ENCODE data around the gene ERBB4.

ERBB4 gene

GRCh38 chr2:211900000-211900399, 638.6 kb downstream of the ERBB4 start:
- no peak for DNase-seq (ENCODE audit: low read depth)

GRCh38 chr2:211898702-211899101, 639.9 kb downstream of the ERBB4 start:
- no peak for DNase-seq (ENCODE audit: low read depth)

GRCh38 chr2:211881449-211881848, 657.2 kb downstream of the ERBB4 start:
- DNase-seq (ENCODE audit: low read depth), result no peak

- no peak for DNase-seq (ENCODE audit: low read depth)
Observed at GRCh38 chr2:211879323-211879722, 659.3 kb downstream of the ERBB4 start.

- DNase-seq (ENCODE audit: low read depth), result no peak
Observed at GRCh38 chr2:211877061-211877460, 661.5 kb downstream of the ERBB4 start.

- DNase-seq (ENCODE audit: low read depth), result no peak
Observed at GRCh38 chr2:211875488-211875887, 663.1 kb downstream of the ERBB4 start.

- DNase-seq (ENCODE audit: low read depth), result no peak
Observed at GRCh38 chr2:211868996-211869533, 669.5 kb downstream of the ERBB4 start.

GRCh38 chr2:211867845-211868451, 670.7 kb downstream of the ERBB4 start:
- no peak for DNase-seq (ENCODE audit: low read depth)

GRCh38 chr2:211864328-211864727, 674.3 kb downstream of the ERBB4 start:
- no peak for DNase-seq (ENCODE audit: low read depth)

- no peak for DNase-seq (ENCODE audit: low read depth)
Observed at GRCh38 chr2:211860224-211860623, 678.4 kb downstream of the ERBB4 start.

GRCh38 chr2:211854832-211855231, 683.8 kb downstream of the ERBB4 start:
- DNase-seq (ENCODE audit: low read depth), result no peak

GRCh38 chr2:211846714-211847113, 691.9 kb downstream of the ERBB4 start:
- no peak for DNase-seq (ENCODE audit: low read depth)

- DNase-seq (ENCODE audit: low read depth), result no peak
Observed at GRCh38 chr2:211846036-211846400, 692.6 kb downstream of the ERBB4 start.

- DNase-seq (ENCODE audit: low read depth), result no peak
Observed at GRCh38 chr2:211845338-211846035, 693.1 kb downstream of the ERBB4 start.

GRCh38 chr2:211837706-211838105, 700.9 kb downstream of the ERBB4 start:
- no peak for DNase-seq (ENCODE audit: low read depth)

GRCh38 chr2:211837206-211837605, 701.4 kb downstream of the ERBB4 start:
- no peak for DNase-seq (ENCODE audit: low read depth)

- no peak for DNase-seq (ENCODE audit: low read depth)
Observed at GRCh38 chr2:211836409-211836808, 702.2 kb downstream of the ERBB4 start.

- no peak for DNase-seq (ENCODE audit: low read depth)
Observed at GRCh38 chr2:211835695-211836094, 702.9 kb downstream of the ERBB4 start.

GRCh38 chr2:211833582-211834279, 704.9 kb downstream of the ERBB4 start:
- DNase-seq (ENCODE audit: low read depth), result no peak

- DNase-seq (ENCODE audit: low read depth), result no peak
Observed at GRCh38 chr2:211829725-211830124, 708.9 kb downstream of the ERBB4 start.

- DNase-seq (ENCODE audit: low read depth), result no peak
Observed at GRCh38 chr2:211823886-211824479, 714.6 kb downstream of the ERBB4 start.

- DNase-seq (ENCODE audit: low read depth), result no peak
Observed at GRCh38 chr2:211822686-211823335, 715.8 kb downstream of the ERBB4 start.
